ENCODE measurements around the gene AFAP1L1. TPM values are rescaled to one million over a fixed set of nuclear protein-coding genes. Genes with fewer than 3 reads are reported as not detected.

The AFAP1L1 gene
- total RNA-seq, 1 experiment from 2014 or later = 19.6 TPM

GRCh38 chr5:149362541-149362940 lies 90.9 kb downstream of the AFAP1L1 start:
- H3K4me1 ChIP-seq (ENCODE audit: insufficient read depth, low read length) = peaks cover 8% of the 10 kb centered on the region
- POLR2A ChIA-PET (ENCODE audit: unreplicated experiment) = no interaction called here
- H3K9me3 ChIP-seq (ENCODE audit: low read length) = no peaks in the 10 kb centered on the region
- no peaks in the 10 kb centered on the region for H3K9me2 ChIP-seq (replicated peaks; ENCODE audit: low read length)
- H3F3A ChIP-seq (ENCODE audit: low read length, unreplicated experiment) = no peaks in the 10 kb centered on the region
- no TSS peak for BruUV-seq (replicated peaks)
- DNase-seq (no peak), ATAC-seq (no peak)
- intact Hi-C loops (cut with micrococcal nuclease) = no loop called here
- H2AFZ ChIP-seq (ENCODE audit: low read length) = no peak overlapping the region
- H3K36me3 ChIP-seq (ENCODE audit: low read depth, low read length) = no peaks in the 10 kb centered on the region
- no peak overlapping the region for H3K27ac ChIP-seq (ENCODE audit: low read length)
- no peaks in the 10 kb centered on the region for H3K27me3 ChIP-seq (ENCODE audit: low read length)
- no peak overlapping the region for H3K9ac ChIP-seq (ENCODE audit: low read length)
- H3K4me2 ChIP-seq (ENCODE audit: low read length) = no peak overlapping the region
- CTCF ChIA-PET = interaction anchor here (0.6 kb wide), 1 partner anchor 363 kb away, joined by 3 read pairs; no protein-coding TSS in a partner anchor
- peaks cover 6% of the 10 kb centered on the region for H3K79me2 ChIP-seq (ENCODE audit: low read length)
- TF ChIP-seq EZH2phosphoT487 (IDR thresholded peaks at IDR 0.05; ENCODE audit: borderline replicate concordance, low read length) (no peak), EZH2 (IDR thresholded peaks at IDR 0.05; ENCODE audit: low read length, unreplicated experiment) (no peak), CTCF (conservative IDR thresholded peaks at IDR 0.05; ENCODE audit: low read depth, low read length) (no peak)
- no peaks in the 10 kb centered on the region for H4K20me1 ChIP-seq (ENCODE audit: low read length)
- no peak overlapping the region for H3K4me3 ChIP-seq (ENCODE audit: low read length)

- Histone ChIP-seq H3K9me3 (ENCODE audit: low read length) (no peaks in the 10 kb centered on the region), H3K9me2 (replicated peaks; ENCODE audit: low read length) (no peaks in the 10 kb centered on the region), H3K9ac (ENCODE audit: low read length) (no peak overlapping the region), H3K79me2 (ENCODE audit: low read length) (peaks cover 2% of the 10 kb centered on the region), H4K20me1 (ENCODE audit: low read length) (no peaks in the 10 kb centered on the region), H3K27me3 (ENCODE audit: low read length) (no peaks in the 10 kb centered on the region), H3K27ac (ENCODE audit: low read length) (no peak overlapping the region), H3K36me3 (ENCODE audit: low read depth, low read length) (no peaks in the 10 kb centered on the region), H3F3A (ENCODE audit: low read length, unreplicated experiment) (no peaks in the 10 kb centered on the region), H2AFZ (ENCODE audit: low read length) (no peak overlapping the region), H3K4me2 (ENCODE audit: low read length) (no peak overlapping the region), H3K4me1 (ENCODE audit: insufficient read depth, low read length) (peaks cover 8% of the 10 kb centered on the region), H3K4me3 (ENCODE audit: low read length) (no peak overlapping the region)
- no peak for TF ChIP-seq EZH2phosphoT487 (IDR thresholded peaks at IDR 0.05; ENCODE audit: borderline replicate concordance, low read length)
- BruUV-seq (replicated peaks) = no TSS peak
- DNase-seq (no peak), ATAC-seq (no peak)
- intact Hi-C loops (cut with micrococcal nuclease) = no loop called here
- CTCF ChIA-PET = interaction anchor here (0.5 to 0.6 kb wide), 2 partner anchors 10 to 83 kb away, joined by 3 to 4 read pairs; no protein-coding TSS in a partner anchor
- POLR2A ChIA-PET (ENCODE audit: unreplicated experiment) = no interaction called here
These were observed 91.7 kb downstream of the AFAP1L1 start for GRCh38 chr5:149363358-149363757.

- H3F3A ChIP-seq (ENCODE audit: low read length, unreplicated experiment) = no peaks in the 10 kb centered on the region
- H2AFZ ChIP-seq (ENCODE audit: low read length) = no peak overlapping the region
- H3K27me3 ChIP-seq (ENCODE audit: low read length) = no peaks in the 10 kb centered on the region
- ATAC-seq = no peak
- H3K9ac ChIP-seq (ENCODE audit: low read length) = no peak overlapping the region
- TF ChIP-seq EZH2 (IDR thresholded peaks at IDR 0.05; ENCODE audit: low read length, unreplicated experiment) (no peak), CTCF (conservative IDR thresholded peaks at IDR 0.05; ENCODE audit: low read depth, low read length) (no peak), EZH2phosphoT487 (IDR thresholded peaks at IDR 0.05; ENCODE audit: borderline replicate concordance, low read length) (no peak)
- ChIA-PET POLR2A (ENCODE audit: unreplicated experiment) (no interaction called here), CTCF (interaction anchor here (0.5 to 0.6 kb wide), 2 partner anchors 11 to 83 kb away, joined by 3 to 4 read pairs; no protein-coding TSS in a partner anchor)
- intact Hi-C loops (cut with micrococcal nuclease) = no loop called here
- no peaks in the 10 kb centered on the region for H3K9me3 ChIP-seq (ENCODE audit: low read length)
- no TSS peak for BruUV-seq (replicated peaks)
- no peaks in the 10 kb centered on the region for H3K79me2 ChIP-seq (ENCODE audit: low read length)
- H3K4me1 ChIP-seq (ENCODE audit: insufficient read depth, low read length) = peaks cover 2% of the 10 kb centered on the region
- H3K4me3 ChIP-seq (ENCODE audit: low read length) = no peak overlapping the region
- H3K4me2 ChIP-seq (ENCODE audit: low read length) = no peak overlapping the region
- no peaks in the 10 kb centered on the region for H3K9me2 ChIP-seq (replicated peaks; ENCODE audit: low read length)
- H4K20me1 ChIP-seq (ENCODE audit: low read length) = no peaks in the 10 kb centered on the region
- H3K27ac ChIP-seq (ENCODE audit: low read length) = no peak overlapping the region
- H3K36me3 ChIP-seq (ENCODE audit: low read depth, low read length) = no peaks in the 10 kb centered on the region
- DNase-seq = no peak
These were observed 92.3 kb downstream of the AFAP1L1 start for GRCh38 chr5:149363936-149364335.
